IMR-90 (cell line): ENCODE results near the gene SVIL. TPM values are rescaled to one million over a fixed set of nuclear protein-coding genes. Genes with fewer than 3 reads are reported as not detected.

Experiments
- ATAC-seq: fragments of 200-7000 bp; cut with Tn5 transposase; 2 replicates; pipeline ENCODE4 v1.9.1; 2020; ENCODE audit warnings: low read depth, mild to moderate bottlenecking, moderate library complexity
- BruUV-seq: library from RNA; stranded (reverse); fragments of 400-500 nt; replicated peaks from 2 replicates; lab custom pipeline; 2021; lab: Mats Ljungman, UMichigan
- CTCF ChIA-PET: fragments of 300-600 bp; formaldehyde crosslinking; extraction: SDS; loops from one replicate; lab custom pipeline; 2021; ENCODE audit warnings: antibody characterized with exemption; lab: Yijun Ruan, JAX
- POLR2A ChIA-PET: fragments of 300-600 bp; sonication (Branson Sonifier 250); formaldehyde crosslinking; loops from one replicate; lab custom pipeline; 2022; ENCODE audit warnings: antibody characterized with exemption; ENCODE audit not compliant: unreplicated experiment; lab: Charles Lee
- DNase-seq: peaks from one replicate; pipeline ENCODE4 v3.0.0; 2013
- H2AFZ ChIP-seq: replicated peaks from 2 replicates; pipeline ENCODE3; 2013; ENCODE audit warnings: low read length, mild to moderate bottlenecking; ENCODE audit not compliant: poor library complexity
- H2AK5ac ChIP-seq: 2 replicates; pipeline ENCODE4 v1.6.1; 2013; ENCODE audit warnings: low read depth, low read length, inconsistent platforms
- H2AK9ac ChIP-seq: replicated peaks from 2 replicates; pipeline ENCODE3; 2013; ENCODE audit warnings: mild to moderate bottlenecking, low read depth, low read length, moderate library complexity; ENCODE audit not compliant: poor library complexity
- H2BK120ac ChIP-seq: 2 replicates; pipeline ENCODE4 v1.6.1; 2013; ENCODE audit warnings: low read depth, low read length, inconsistent platforms
- H2BK15ac ChIP-seq: 3 replicates; pipeline ENCODE4 v1.6.1; 2013; ENCODE audit warnings: low read depth, low read length, inconsistent platforms
- H2BK20ac ChIP-seq: 2 replicates; pipeline ENCODE4 v1.6.1; 2013; ENCODE audit warnings: low read depth, mild to moderate bottlenecking, inconsistent platforms, low read length, moderate library complexity
- H2BK5ac ChIP-seq: 2 replicates; pipeline ENCODE4 v1.6.1; 2013; ENCODE audit warnings: mild to moderate bottlenecking, low read depth, low read length, inconsistent platforms; ENCODE audit not compliant: poor library complexity, severe bottlenecking
- H3K14ac ChIP-seq: replicated peaks from 2 replicates; pipeline ENCODE4 v1.6.1; 2013; ENCODE audit warnings: low read depth, low read length, inconsistent platforms
- H3K18ac ChIP-seq: 2 replicates; pipeline ENCODE4 v1.6.1; 2013; ENCODE audit warnings: low read depth, low read length, control low read depth
- H3K23ac ChIP-seq: 2 replicates; pipeline ENCODE4 v1.6.1; 2013; ENCODE audit warnings: low read depth, low read length, inconsistent platforms
- H3K27ac ChIP-seq: 2 replicates; pipeline ENCODE4 v1.5.1; 2013; ENCODE audit warnings: mild to moderate bottlenecking, control low read depth, low read length; ENCODE audit not compliant: insufficient read depth
- H3K27me3 ChIP-seq: 2 replicates; pipeline ENCODE4 v1.6.1; 2013; ENCODE audit warnings: low read length; ENCODE audit not compliant: control insufficient read depth, insufficient read depth
- H3K36me3 ChIP-seq: 2 replicates; pipeline ENCODE4 v1.6.1; 2013; ENCODE audit warnings: low read length, mixed read lengths; ENCODE audit not compliant: control insufficient read depth, insufficient read depth
- H3K4ac ChIP-seq: 2 replicates; pipeline ENCODE4 v1.6.1; 2013; ENCODE audit warnings: low read depth, low read length, inconsistent platforms
- H3K4me1 ChIP-seq: 2 replicates; pipeline ENCODE4 v1.6.1; 2013; ENCODE audit warnings: low read length, mixed read lengths; ENCODE audit not compliant: control insufficient read depth, insufficient read depth
- H3K4me2 ChIP-seq: 2 replicates; pipeline ENCODE4 v1.6.1; 2013; ENCODE audit warnings: low read depth, mild to moderate bottlenecking, control low read depth, low read length, moderate library complexity
- H3K4me3 ChIP-seq: 2 replicates; pipeline ENCODE4 v1.5.1; 2013; ENCODE audit warnings: low read depth, mild to moderate bottlenecking, control low read depth, low read length, moderate library complexity; ENCODE audit not compliant: insufficient read depth
- H3K56ac ChIP-seq: 2 replicates; pipeline ENCODE4 v1.6.1; 2013; ENCODE audit warnings: low read length, inconsistent platforms; ENCODE audit not compliant: insufficient read depth; ENCODE audit errors: extremely low read depth
- H3K79me1 ChIP-seq, 2 experiments: 2 replicates each; pipeline ENCODE4 v1.6.1; 2013; ENCODE audit warnings: low read length in 2 of 2, inconsistent platforms in 1 of 2, low read depth in 1 of 2
- H3K9ac ChIP-seq: 2 replicates; pipeline ENCODE4 v1.6.1; 2013; ENCODE audit warnings: low read depth, low read length, control low read depth
- H3K9me1 ChIP-seq: 2 replicates; pipeline ENCODE4 v1.6.1; 2013; ENCODE audit warnings: low read length, inconsistent platforms; ENCODE audit not compliant: insufficient read depth
- H3K9me3 ChIP-seq: 2 replicates; pipeline ENCODE4 v1.6.1; 2013; ENCODE audit warnings: low read length; ENCODE audit not compliant: control insufficient read depth, insufficient read depth
- H4K20me1 ChIP-seq: 2 replicates; pipeline ENCODE4 v1.6.1; 2013; ENCODE audit warnings: low read length, inconsistent platforms; ENCODE audit not compliant: insufficient read depth
- H4K5ac ChIP-seq: 2 replicates; pipeline ENCODE4 v1.6.1; 2013; ENCODE audit warnings: mild to moderate bottlenecking, low read depth, low read length, control low read depth
- H4K8ac ChIP-seq, 2 experiments: 2 replicates each; pipeline ENCODE4 v1.6.1; 2013; ENCODE audit warnings: low read depth in 2 of 2, low read length in 2 of 2, control low read depth in 1 of 2, inconsistent platforms in 1 of 2
- H4K91ac ChIP-seq: 2 replicates; pipeline ENCODE4 v1.6.1; 2013; ENCODE audit warnings: low read depth, low read length, inconsistent platforms; ENCODE audit not compliant: insufficient read depth
- BHLHE40 ChIP-seq: fragments of 150-350 bp; IDR thresholded peaks from 2 replicates; pipeline ENCODE4 v1.6.1; 2016; ENCODE audit warnings: mild to moderate bottlenecking, low read depth, low read length
- CEBPB ChIP-seq: IDR thresholded peaks from 2 replicates; pipeline ENCODE4 v1.6.1; 2012; ENCODE audit warnings: low read depth, low read length, improper control_type of control experiment
- ELK1 ChIP-seq: fragments of 150-350 bp; IDR thresholded peaks from 2 replicates; pipeline ENCODE4 v1.6.1; 2016; ENCODE audit warnings: low read depth, mild to moderate bottlenecking, low read length, moderate library complexity, borderline replicate concordance
- FOS ChIP-seq: fragments of 150-350 bp; IDR thresholded peaks from 2 replicates; pipeline ENCODE4 v1.6.1; 2016; ENCODE audit warnings: low read depth, low read length
- NFE2L2 ChIP-seq: fragments of 150-350 bp; IDR thresholded peaks from 2 replicates; pipeline ENCODE4 v1.6.1; 2016; ENCODE audit warnings: low read depth, mild to moderate bottlenecking, low read length
- RAD21 ChIP-seq: IDR thresholded peaks from 2 replicates; pipeline ENCODE4 v1.6.1; 2012; ENCODE audit warnings: low read length, improper control_type of control experiment
- RCOR1 ChIP-seq: IDR thresholded peaks from 2 replicates; pipeline ENCODE4 v1.6.1; 2012; ENCODE audit warnings: mild to moderate bottlenecking, low read length, improper control_type of control experiment; ENCODE audit not compliant: insufficient replicate concordance
- RFX5 ChIP-seq: IDR thresholded peaks from 2 replicates; pipeline ENCODE4 v1.8.0; 2012; ENCODE audit warnings: low read depth, mild to moderate bottlenecking, low read length, moderate library complexity
- SMC3 ChIP-seq: fragments of 150-350 bp; IDR thresholded peaks from 2 replicates; pipeline ENCODE4 v1.6.1; 2016; ENCODE audit warnings: low read depth, mild to moderate bottlenecking, antibody characterized with exemption, low read length, moderate library complexity
- WGBS, 2 experiments: methylation state at CpG; one replicate each; pipeline versions ENCODE4 v1.1.5 to v1.1.7; 2013; ENCODE audit warnings: missing lambda C conversion rate in 2 of 2; ENCODE audit not compliant: insufficient read length in 1 of 2; ENCODE audit errors: extremely low coverage in 2 of 2; 5-methylcytosine and 5-hydroxymethylcytosine counted together
- dilution Hi-C: fragments of 300-500 bp; cut with HindIII; formaldehyde crosslinking; loops from one replicate; pipeline ENCODE4 v1.14.3; 2018; ENCODE audit warnings: low sequenced_read_pairs; ENCODE audit not compliant: unreplicated experiment
- in situ Hi-C: fragments of 300-500 bp; cut with MboI; formaldehyde crosslinking; loops from 3 replicates; pipeline ENCODE4 v1.14.3; 2019; ENCODE audit warnings: low sequenced_read_pairs, inconsistent platforms, mixed read lengths
- intact Hi-C: fragments of 100-400 bp; cut with micrococcal nuclease; formaldehyde crosslinking; loops from 2 replicates; pipeline ENCODE4 v1.10.0; 2022
- polyA plus RNA-seq, 3 experiments: library from polyadenylated mRNA; depleted of rRNA; stranded (reverse); fragments of >200 nt; gene quantifications; 2 replicates each; pipeline ENCODE4 v1.2.3, GENCODE V29; 2012; ENCODE audit warnings: low replicate concordance in 1 of 3
- total RNA-seq: library from RNA; depleted of rRNA; stranded (reverse); fragments of >200 nt; gene quantifications from 2 replicates; pipeline ENCODE4 v1.2.3, GENCODE V29; 2012

SVIL gene
- total and polyA plus RNA-seq, 2 of the 4 experiments (the other 2 are of a cell fraction), result 11.5 to 11.6 TPM

GRCh38 chr10:29576681-29577080 is 58.1 kb downstream of the SVIL start:
- Histone ChIP-seq H3K27me3 (no peaks in the 10 kb centered on the region), H2AK9ac (no peak overlapping the region), H2AK5ac (no peak overlapping the region; the same call in 1 of the 2 replicates), H3K79me1 (peaks cover 12 to 53% of the 10 kb centered on the region in 2 experiments; a peak in 3 of 4 replicates), H4K20me1 (no peaks in the 10 kb centered on the region; the same call in 1 of the 2 replicates), H3K27ac (no peak overlapping the region), H3K4ac (peak overlapping the region; percentile 29; the same call in 1 of the 2 replicates), H2BK120ac (no peak overlapping the region), H3K56ac (no peak overlapping the region), H3K36me3 (peaks cover 5% of the 10 kb centered on the region; the same call in 1 of the 2 replicates), H3K14ac (0 out of 2 replicates have a peak overlapping the region, but pooled peaks have one; percentile 41), H2AFZ (no peak overlapping the region), H2BK15ac (0 out of 3 replicates have a peak overlapping the region, but pooled peaks have one; percentile 13), H3K9me1 (peaks cover 3% of the 10 kb centered on the region; the same call in 1 of the 2 replicates), H3K4me1 (0 out of 2 replicates have a peak, but pooled peaks cover 2% of the 10 kb centered on the region), H2BK20ac (no peak overlapping the region), H3K9me3 (no peaks in the 10 kb centered on the region), H2BK5ac (no peak overlapping the region), H3K4me3 (no peak overlapping the region), H4K8ac (peak overlapping the region in 1 of 2 experiments; percentile 19; a peak in 1 of 4 replicates), H4K5ac (peak overlapping the region; percentile 63), H3K9ac (no peak overlapping the region), H3K4me2 (no peak overlapping the region), H3K18ac (0 out of 2 replicates have a peak overlapping the region, but pooled peaks have one; percentile 44), H3K23ac (no peak overlapping the region), H4K91ac (no peak overlapping the region)
- dilution Hi-C loops, result no loop called here
- ATAC-seq, result no peak
- POLR2A ChIA-PET, result no interaction called here
- BruUV-seq, result no TSS peak
- in situ Hi-C loops, result no loop called here
- DNase-seq, result no peak
- CTCF ChIA-PET, result no interaction called here
- intact Hi-C loops, result no loop called here
- 92% methylated on average over 2 of the region's 8 CpGs; no CpG with 5 or more reads in 1 of the 2 experiments for WGBS, 2 experiments
- no peak for TF ChIP-seq CEBPB
- TF ChIP-seq RAD21, result no peak
- no peak for TF ChIP-seq SMC3
- TF ChIP-seq RFX5, result no peak
- no peak for TF ChIP-seq NFE2L2
- TF ChIP-seq BHLHE40, result no peak
- no peak for TF ChIP-seq FOS
- TF ChIP-seq ELK1, result no peak
- TF ChIP-seq RCOR1, result no peak
